GM23248 (cell line): Measurements from ENCODE around the gene GJA8. TPM values are rescaled to one million over a fixed set of nuclear protein-coding genes. Genes with fewer than 3 reads are reported as not detected.
"Not testable (repeated sequence)": the region's sequence is repeated elsewhere in the genome, so short reads cannot be mapped to it uniquely, and the experiment has no call there.

ENCODE experiments used
- DNase-seq: peaks from one replicate; pipeline ENCODE4 v3.0.0-alpha.2; 2015
- H2AFZ ChIP-seq: fragments of 200-600 bp; sonication (generic); 2 replicates; pipeline ENCODE4 v1.6.1; 2016; ENCODE audit warnings: antibody characterized with exemption
- H3F3A ChIP-seq: fragments of 200-600 bp; sonication (generic); 2 replicates; pipeline ENCODE4 v1.6.1; 2016; ENCODE audit warnings: mild to moderate bottlenecking, antibody characterized with exemption, mixed run types; ENCODE audit not compliant: insufficient read depth
- H3K27ac ChIP-seq: fragments of 200-600 bp; sonication (generic); 2 replicates; pipeline ENCODE4 v1.5.1; 2016; ENCODE audit warnings: mild to moderate bottlenecking
- H3K27me3 ChIP-seq: fragments of 200-600 bp; sonication (generic); replicated peaks from 2 replicates; pipeline ENCODE4 v1.6.1; 2016; ENCODE audit warnings: mild to moderate bottlenecking; ENCODE audit not compliant: insufficient read depth
- H3K36me3 ChIP-seq: fragments of 200-600 bp; sonication (generic); 2 replicates; pipeline ENCODE4 v1.6.1; 2016; ENCODE audit warnings: low read depth, mild to moderate bottlenecking
- H3K4me1 ChIP-seq: fragments of 200-600 bp; sonication (generic); 2 replicates; pipeline ENCODE4 v1.6.1; 2016; ENCODE audit warnings: mild to moderate bottlenecking; ENCODE audit not compliant: insufficient read depth
- H3K4me2 ChIP-seq: fragments of 200-600 bp; sonication (generic); one replicate; pipeline ENCODE4 v1.6.1; 2016; ENCODE audit warnings: mild to moderate bottlenecking; ENCODE audit not compliant: unreplicated experiment
- H3K4me3 ChIP-seq: fragments of 200-600 bp; sonication (generic); 2 replicates; pipeline ENCODE4 v1.5.1; 2016; ENCODE audit warnings: mild to moderate bottlenecking
- H3K79me2 ChIP-seq: fragments of 200-600 bp; sonication (generic); 2 replicates; pipeline ENCODE4 v1.6.1; 2016; ENCODE audit warnings: mild to moderate bottlenecking; ENCODE audit not compliant: insufficient read depth
- H3K9ac ChIP-seq: fragments of 200-600 bp; sonication (generic); 2 replicates; pipeline ENCODE4 v1.6.1; 2016; ENCODE audit warnings: mild to moderate bottlenecking
- H3K9me2 ChIP-seq: fragments of 200-600 bp; sonication (generic); 2 replicates; pipeline ENCODE4 v1.6.1; 2016; ENCODE audit warnings: mixed run types, mild to moderate bottlenecking, moderate library complexity; ENCODE audit not compliant: insufficient read depth
- H3K9me3 ChIP-seq: fragments of 200-600 bp; sonication (generic); one replicate; pipeline ENCODE4 v1.6.1; 2017; ENCODE audit warnings: low read depth
- H4K20me1 ChIP-seq: fragments of 200-600 bp; sonication (generic); 2 replicates; pipeline ENCODE4 v1.6.0; 2016; ENCODE audit not compliant: insufficient read depth
- EZH2 ChIP-seq: fragments of 200-600 bp; sonication (generic); IDR thresholded peaks from 2 replicates; pipeline ENCODE4 v1.6.1; 2018; ENCODE audit warnings: antibody characterized with exemption, mild to moderate bottlenecking; ENCODE audit not compliant: insufficient read depth, poor library complexity, severe bottlenecking
- EZH2phosphoT487 ChIP-seq: fragments of 200-600 bp; sonication (generic); IDR thresholded peaks from 2 replicates; pipeline ENCODE4 v1.6.1; 2018; ENCODE audit warnings: antibody characterized with exemption, moderate library complexity, mild to moderate bottlenecking, low read depth; ENCODE audit not compliant: insufficient read depth
- WGBS, 2 experiments: methylation state at CpG; one replicate each; pipeline ENCODE4 v1.1.6; 2015 to 2017; ENCODE audit warnings: low lambda C conversion rate in 2 of 2, low coverage in 1 of 2; ENCODE audit errors: missing lambda C conversion rate in 2 of 2; 5-methylcytosine and 5-hydroxymethylcytosine counted together
- in situ Hi-C: fragments of 300-500 bp; cut with MboI; formaldehyde crosslinking; loops from 2 replicates; pipeline ENCODE4 v1.15.0; 2020
- polyA plus RNA-seq: library from polyadenylated mRNA; unstranded; fragments of >200 nt; fragmentation: Nextera tagmentation; extraction: Ambion mirVana; gene quantifications from 2 replicates; pipeline ENCODE4 v1.2.1, GENCODE V29; 2016
- total RNA-seq: library from RNA; depleted of rRNA; stranded (reverse); fragments of >200 nt; shearing (Covaris generic); gene quantifications from 2 replicates; pipeline ENCODE4 v1.2.3, GENCODE V29; 2014

Gene GJA8
- total and polyA plus RNA-seq, 2 experiments from 2014 or later = not detected

GRCh38 chr1:147913362-147913942 is 10.9 kb downstream of the GJA8 start:
- 42 to 46% methylated on average over 7 of the region's 7 CpGs for WGBS, 2 experiments
- H3K27ac ChIP-seq = no peak overlapping the region
- H3K9me2 ChIP-seq = no peaks in the 10 kb centered on the region
- H3F3A ChIP-seq = no peaks in the 10 kb centered on the region
- in situ Hi-C loops = no loop called here
- no peak overlapping the region for H3K9ac ChIP-seq
- no peaks in the 10 kb centered on the region for H3K9me3 ChIP-seq
- no peak overlapping the region for H3K4me3 ChIP-seq
- no peaks in the 10 kb centered on the region for H3K4me1 ChIP-seq
- DNase-seq = no peak
- no peaks in the 10 kb centered on the region for H3K79me2 ChIP-seq
- H2AFZ ChIP-seq = no peak overlapping the region
- no peak overlapping the region for H3K4me2 ChIP-seq
- TF ChIP-seq EZH2 = no peak
- TF ChIP-seq EZH2phosphoT487 = no peak
- H3K27me3 ChIP-seq = peaks cover 14% of the 10 kb centered on the region; the same call in 1 of the 2 replicates
- H3K36me3 ChIP-seq = no peaks in the 10 kb centered on the region
- no peaks in the 10 kb centered on the region for H4K20me1 ChIP-seq

- in situ Hi-C loops = no loop called here
- no peaks in the 10 kb centered on the region for H3K4me1 ChIP-seq
- no peaks in the 10 kb centered on the region for H3K79me2 ChIP-seq
- H3K27ac ChIP-seq = no peak overlapping the region
- no peak overlapping the region for H3K4me2 ChIP-seq
- 85 to 88% methylated on average over 6 of the region's 6 CpGs for WGBS, 2 experiments
- DNase-seq = peak; percentile 18
- no peaks in the 10 kb centered on the region for H3K9me3 ChIP-seq
- no peak overlapping the region for H3K4me3 ChIP-seq
- no peak overlapping the region for H3K9ac ChIP-seq
- TF ChIP-seq EZH2phosphoT487 = no peak
- TF ChIP-seq EZH2 = no peak
- H3K27me3 ChIP-seq = no peaks in the 10 kb centered on the region
- no peaks in the 10 kb centered on the region for H3K36me3 ChIP-seq
- no peaks in the 10 kb centered on the region for H3F3A ChIP-seq
- H3K9me2 ChIP-seq = no peaks in the 10 kb centered on the region
- H2AFZ ChIP-seq = no peak overlapping the region
- H4K20me1 ChIP-seq = no peaks in the 10 kb centered on the region
These were observed 17.3 kb downstream of the GJA8 start for GRCh38 chr1:147919896-147920295.

- Histone ChIP-seq H3K79me2 (peaks cover 6% of the 10 kb centered on the region), H3K4me3 (no peak overlapping the region), H4K20me1 (no peaks in the 10 kb centered on the region), H3K9me3 (no peaks in the 10 kb centered on the region), H3K9ac (no peak overlapping the region), H3K36me3 (no peaks in the 10 kb centered on the region), H3K27ac (no peak overlapping the region), H3K4me2 (no peak overlapping the region), H2AFZ (no peak overlapping the region), H3F3A (no peaks in the 10 kb centered on the region), H3K27me3 (no peaks in the 10 kb centered on the region), H3K4me1 (peaks cover 6% of the 10 kb centered on the region; the same call in 1 of the 2 replicates), H3K9me2 (no peaks in the 10 kb centered on the region)
- in situ Hi-C loops = no loop called here
- 75 to 78% methylated on average over 1 of the region's 1 CpG for WGBS, 2 experiments
- no peak for DNase-seq
- no peak for TF ChIP-seq EZH2phosphoT487
- no peak for TF ChIP-seq EZH2
These were observed 22.2 kb downstream of the GJA8 start for GRCh38 chr1:147924813-147925212.

- H3K27ac ChIP-seq, H3K4me1 ChIP-seq, H3K4me2 ChIP-seq, DNase-seq, in situ Hi-C loops, H3K9me3 ChIP-seq, H3K9ac ChIP-seq, H4K20me1 ChIP-seq, H3K9me2 ChIP-seq, H3K36me3 ChIP-seq, H2AFZ ChIP-seq, H3F3A ChIP-seq, H3K4me3 ChIP-seq, H3K27me3 ChIP-seq: not testable (repeated sequence)
- 66 to 86% methylated on average over 3 to 6 of the region's 6 CpGs for WGBS, 2 experiments
- H3K79me2 ChIP-seq = peaks cover 25% of the 10 kb centered on the region
These were observed 24.6 kb downstream of the GJA8 start for GRCh38 chr1:147927215-147927614.

- H3K4me3 ChIP-seq, H3K9ac ChIP-seq, H4K20me1 ChIP-seq, H3K4me1 ChIP-seq, H3K9me2 ChIP-seq, H3F3A ChIP-seq, DNase-seq, in situ Hi-C loops, H3K4me2 ChIP-seq, H3K9me3 ChIP-seq, H3K27me3 ChIP-seq, H3K27ac ChIP-seq, H2AFZ ChIP-seq, H3K36me3 ChIP-seq: not testable (repeated sequence)
- H3K79me2 ChIP-seq = peaks cover 25% of the 10 kb centered on the region
- WGBS, 2 experiments = 80 to 90% methylated on average over 3 to 7 of the region's 10 CpGs
These were observed 25.1 kb downstream of the GJA8 start for GRCh38 chr1:147927689-147928088.

GRCh38 chr1:147928236-147929132 is 25.9 kb downstream of the GJA8 start, which contains the start of gene GPR89B:
TSS of gene GPR89B (plus strand) at chr1:147928420. CDS start at chr1:147928537, 117 bp downstream.
- H3K4me3 ChIP-seq = peak within 1 kb of the TSS; percentile 91
- DNase-seq = peak; percentile 92
- H3K9me3 ChIP-seq, H3K36me3 ChIP-seq, in situ Hi-C loops, H3K9me2 ChIP-seq, H3K4me1 ChIP-seq, H3F3A ChIP-seq, H4K20me1 ChIP-seq, H3K27me3 ChIP-seq: not testable (repeated sequence)
- peak within 1 kb of the TSS; percentile 96 for H2AFZ ChIP-seq
- peaks cover 25% of the 10 kb centered on the region for H3K79me2 ChIP-seq
- peak within 1 kb of the TSS; percentile 85 for H3K9ac ChIP-seq
- 0 to 1% methylated on average over 34 to 53 of the region's 72 CpGs for WGBS, 2 experiments
- peak within 1 kb of the TSS; percentile 63 for H3K27ac ChIP-seq
- peak within 1 kb of the TSS; percentile 88 for H3K4me2 ChIP-seq

- H2AFZ ChIP-seq, DNase-seq, H3K4me3 ChIP-seq, H3K27ac ChIP-seq, H3K9ac ChIP-seq, H4K20me1 ChIP-seq, H3K9me2 ChIP-seq, H3K4me1 ChIP-seq, in situ Hi-C loops, H3K4me2 ChIP-seq, H3K36me3 ChIP-seq, H3F3A ChIP-seq, H3K27me3 ChIP-seq, H3K9me3 ChIP-seq: not testable (repeated sequence)
- WGBS, 2 experiments = 97 to 100% methylated on average over 2 of the region's 2 CpGs
- H3K79me2 ChIP-seq = peaks cover 25% of the 10 kb centered on the region
These were observed 28.5 kb downstream of the GJA8 start for GRCh38 chr1:147931137-147931536.
